Panc1 (cell line): ENCODE results near the gene PCYT1B. TPM values are rescaled to one million over a fixed set of nuclear protein-coding genes. Genes with fewer than 3 reads are reported as not detected.

Experiments used
- ATAC-seq: fragments of 200-7000 bp; cut with Tn5 transposase; 2 replicates; pipeline ENCODE4 v1.9.1; 2020; ENCODE audit warnings: mild to moderate bottlenecking, moderate library complexity
- BruUV-seq: library from RNA; stranded (reverse); fragments of 400-500 nt; replicated peaks from 2 replicates; lab custom pipeline; 2021; lab: Mats Ljungman, UMichigan
- CTCF ChIA-PET: fragments of 300-600 bp; sonication (Branson Sonifier 250); formaldehyde crosslinking; loops from one replicate; lab custom pipeline; 2022; ENCODE audit warnings: antibody characterized with exemption; lab: Charles Lee
- POLR2A ChIA-PET: fragments of 300-600 bp; sonication (Branson Sonifier 250); formaldehyde crosslinking; loops from one replicate; lab custom pipeline; 2022; ENCODE audit warnings: antibody characterized with exemption; lab: Charles Lee
- DNase-seq: peaks from one replicate; pipeline ENCODE4 v3.0.0-alpha.2; 2010; ENCODE audit warnings: low read depth, low spot score
- H3K27ac ChIP-seq: 2 replicates; pipeline ENCODE4 v1.5.1; 2011; ENCODE audit warnings: mild to moderate bottlenecking, low read length, inconsistent platforms
- H3K27me3 ChIP-seq: fragments of 200-500 bp; sonication (Bioruptor generic); 2 replicates; pipeline ENCODE4 v1.6.0; 2014; ENCODE audit warnings: low read length, inconsistent platforms; ENCODE audit not compliant: control insufficient read depth, insufficient read depth
- H3K36me3 ChIP-seq: fragments of 200-500 bp; sonication (Bioruptor generic); 2 replicates; pipeline ENCODE4 v1.5.1; 2014; ENCODE audit warnings: inconsistent platforms, mild to moderate bottlenecking, low read length, moderate library complexity; ENCODE audit not compliant: control insufficient read depth, insufficient read depth
- H3K4me1 ChIP-seq: 2 replicates; pipeline ENCODE4 v1.5.1; 2011; ENCODE audit warnings: inconsistent platforms, mild to moderate bottlenecking, low read length, moderate library complexity; ENCODE audit not compliant: control insufficient read depth, insufficient read depth
- H3K4me3 ChIP-seq, 2 experiments: 2 replicates each; pipeline ENCODE4 v1.5.1; 2011 to 2012; ENCODE audit warnings: low read depth in 2 of 2, low read length in 2 of 2, mild to moderate bottlenecking in 2 of 2, inconsistent platforms in 1 of 2, moderate library complexity in 1 of 2
- H3K9me3 ChIP-seq: fragments of 200-500 bp; sonication (Bioruptor generic); 2 replicates; pipeline ENCODE4 v1.5.1; 2014; ENCODE audit warnings: low read depth, mild to moderate bottlenecking, inconsistent platforms, low read length, moderate library complexity; ENCODE audit not compliant: control insufficient read depth, insufficient read depth
- CTCF ChIP-seq: fragments of 450-650 bp; IDR thresholded peaks from 2 replicates; pipeline ENCODE4 v1.5.1; 2017; ENCODE audit warnings: mild to moderate bottlenecking
- POLR2AphosphoS5 ChIP-seq: IDR thresholded peaks from 2 replicates; pipeline ENCODE4 v1.6.1; 2012; ENCODE audit warnings: mild to moderate bottlenecking, low read depth, low read length, moderate library complexity
- REST ChIP-seq, 2 experiments: IDR thresholded peaks; 2 replicates each; pipeline ENCODE4 v1.6.1; 2011 to 2012; ENCODE audit warnings: low read depth in 2 of 2, control low read depth in 1 of 2, low read length in 1 of 2, mild to moderate bottlenecking in 1 of 2, moderate library complexity in 1 of 2; ENCODE audit not compliant: insufficient read depth in 1 of 2
- SIN3A ChIP-seq: IDR thresholded peaks from 2 replicates; pipeline ENCODE4 v1.6.1; 2012; ENCODE audit warnings: low read depth, mild to moderate bottlenecking, low read length, moderate library complexity, borderline replicate concordance; ENCODE audit not compliant: insufficient read depth
- TCF7L2 ChIP-seq: IDR thresholded peaks from 2 replicates; pipeline ENCODE4 v1.6.1; 2011; ENCODE audit warnings: mild to moderate bottlenecking, low read depth, low read length, inconsistent platforms
- in situ Hi-C: cut with HindIII; loops from 2 replicates; pipeline ENCODE4 v1.10.0; 2016; ENCODE audit warnings: low sequenced_read_pairs, low pct_unique_long_range_greater_than_20kb
- intact Hi-C: fragments of 100-400 bp; cut with micrococcal nuclease; formaldehyde crosslinking; loops from one replicate; pipeline ENCODE4 v1.10.0; 2022; ENCODE audit not compliant: unreplicated experiment
- total RNA-seq: library from RNA; stranded (reverse); gene quantifications from one replicate; pipeline ENCODE4 v1.2.1, GENCODE V29; 2021; ENCODE audit not compliant: unreplicated experiment

PCYT1B gene
- total RNA-seq, 1 experiment from 2014 or later: 0.03 TPM

GRCh38 chrX:24694825-24695224 lies 47.7 kb upstream of the PCYT1B start:
- CTCF ChIA-PET: no interaction called here

GRCh38 chrX:24693453-24694202 lies 46.5 kb upstream of the PCYT1B start, which contains the start of gene POLA1:
POLA1 (plus strand) TSS chrX:24693918; CDS start chrX:24693962, 44 bp downstream.
- POLR2A ChIA-PET: no interaction called here
- BruUV-seq: no TSS peak

More at GRCh38 chrX:24694825-24695224, 47.7 kb upstream of the PCYT1B start:
- no peak for TF ChIP-seq POLR2AphosphoS5
- no peak for TF ChIP-seq SIN3A
- TF ChIP-seq REST (IDR thresholded peaks at IDR 0.05; ENCODE audit: insufficient read depth in 1 of 2, low read depth in 2 of 2, low read length in 1 of 2): no peak
- no peak for TF ChIP-seq TCF7L2
- no peak for TF ChIP-seq CTCF
- no peaks in the 10 kb centered on the region for H3K36me3 ChIP-seq
- no peaks in the 10 kb centered on the region for H3K9me3 ChIP-seq
- peak overlapping the region; percentile 62 to 71 for H3K4me3 ChIP-seq
- in situ Hi-C loops: no loop called here
- H3K27ac ChIP-seq: peak overlapping the region; percentile 61; the same call in 1 of the 2 replicates
- intact Hi-C loops: no loop called here
- BruUV-seq: no TSS peak
- POLR2A ChIA-PET: no interaction called here
- no peaks in the 10 kb centered on the region for H3K27me3 ChIP-seq
- no peaks in the 10 kb centered on the region for H3K4me1 ChIP-seq
- DNase-seq (no peak), ATAC-seq (no peak)

More at GRCh38 chrX:24693453-24694202, 46.5 kb upstream of the PCYT1B start, which contains the start of gene POLA1:
- Histone ChIP-seq H3K27me3 (no peaks in the 10 kb centered on the region), H3K9me3 (no peaks in the 10 kb centered on the region), H3K27ac (peak within 1 kb of the TSS; percentile 73), H3K4me3 (peak within 1 kb of the TSS; percentile 62 to 71), H3K36me3 (no peaks in the 10 kb centered on the region), H3K4me1 (no peaks in the 10 kb centered on the region)
- CTCF ChIA-PET: no interaction called here
- no peak for TF ChIP-seq TCF7L2
- no peak for TF ChIP-seq SIN3A
- TF ChIP-seq POLR2AphosphoS5: no peak
- peak; percentile 43 for TF ChIP-seq CTCF
- DNase-seq (peak; percentile 72), ATAC-seq (peak; percentile 99)
- intact Hi-C loops: no loop called here
- in situ Hi-C loops: no loop called here
